GM21423 (cell line): ENCODE results near the gene TRIM14.
"Not testable (repeated sequence)": the region's sequence is repeated elsewhere in the genome, so short reads cannot be mapped to it uniquely, and the experiment has no call there.

Source experiments
- ATAC-seq: cut with Tn5 transposase; IDR thresholded peaks from one replicate; pipeline ENCODE4 v1.9.1; 2021; ENCODE audit warnings: mild to moderate bottlenecking, moderate library complexity; ENCODE audit not compliant: unreplicated experiment

Gene TRIM14

DNA sequence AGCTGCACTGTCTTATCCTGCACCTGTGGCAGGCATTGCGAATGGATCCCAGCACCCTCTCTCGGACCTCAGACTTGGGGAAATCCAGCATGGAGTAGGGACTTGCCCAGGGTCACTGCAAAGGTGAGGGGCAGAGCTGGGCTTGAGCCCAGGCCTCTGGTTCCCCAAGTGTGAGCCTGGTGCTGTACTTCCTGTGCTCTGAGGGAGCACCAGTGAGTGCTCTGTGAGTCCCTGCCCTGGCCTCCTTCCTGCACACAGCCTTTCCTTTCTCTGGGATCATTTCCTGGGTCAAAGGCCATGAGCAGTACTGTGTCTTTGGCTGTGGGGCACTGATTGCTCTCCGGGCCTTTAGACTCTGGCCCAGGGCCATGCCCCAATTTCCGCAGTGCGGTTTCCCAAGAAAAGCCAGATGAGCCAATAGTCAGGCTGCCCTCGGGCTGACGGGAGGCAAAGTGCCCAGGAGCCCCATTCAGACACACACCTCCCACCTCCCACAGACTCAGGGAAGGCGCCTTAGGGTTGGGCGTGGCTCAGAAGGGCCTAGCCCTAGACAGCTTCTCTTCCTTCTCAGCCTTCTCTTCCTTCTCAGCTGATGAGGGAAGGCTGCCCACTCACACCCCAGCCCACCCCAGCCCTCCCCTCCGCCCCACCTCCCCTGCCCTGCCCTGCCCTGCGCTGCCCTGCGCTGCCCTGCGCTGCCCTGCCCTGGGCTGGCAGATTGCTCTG, 23.3 kb upstream of the TRIM14 start:
- ATAC-seq: no peak

GRCh38 chr9:98140503-98140902, 21.5 kb upstream of the TRIM14 start:
- ATAC-seq: no peak

DNA sequence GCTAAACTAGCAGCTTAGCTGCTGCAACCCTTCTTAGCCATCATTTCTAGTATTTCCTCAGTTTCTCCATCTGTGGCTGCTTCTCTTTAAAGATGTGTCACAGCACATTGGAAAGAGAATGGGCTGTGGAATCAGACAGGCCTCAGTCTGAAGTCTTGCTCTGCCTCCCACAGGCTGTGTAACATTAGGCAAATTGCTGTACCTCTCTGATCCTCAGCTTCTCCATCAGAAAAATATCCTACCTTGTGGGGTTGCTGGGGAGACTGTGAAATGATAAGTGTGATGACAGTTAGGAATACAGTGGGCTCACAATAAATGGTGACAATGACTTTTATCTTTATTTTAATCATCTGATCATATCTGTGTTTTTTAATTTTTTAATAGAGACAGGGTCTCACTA, 17.5 kb upstream of the TRIM14 start:
- ATAC-seq: no peak

DNA sequence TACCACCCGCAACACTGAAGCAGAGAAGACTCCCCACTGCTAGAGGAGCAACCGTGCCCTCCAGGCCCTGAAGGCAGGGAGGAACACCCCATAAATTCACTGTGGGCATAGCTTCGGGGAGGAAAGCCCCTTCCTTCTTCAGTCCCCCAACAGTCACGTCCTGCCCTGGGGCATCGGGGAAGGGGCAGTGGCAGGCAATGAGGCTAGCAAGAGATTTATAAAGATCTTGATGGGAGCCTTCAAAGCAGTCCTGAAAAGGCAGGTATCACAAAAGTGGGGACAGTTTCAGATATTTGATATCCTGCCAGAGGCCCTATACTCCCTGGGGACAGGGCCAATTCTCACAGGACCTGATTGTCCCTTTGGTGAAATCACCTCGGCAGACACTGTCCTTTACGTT, 16.9 kb upstream of the TRIM14 start:
- no peak for ATAC-seq

DNA sequence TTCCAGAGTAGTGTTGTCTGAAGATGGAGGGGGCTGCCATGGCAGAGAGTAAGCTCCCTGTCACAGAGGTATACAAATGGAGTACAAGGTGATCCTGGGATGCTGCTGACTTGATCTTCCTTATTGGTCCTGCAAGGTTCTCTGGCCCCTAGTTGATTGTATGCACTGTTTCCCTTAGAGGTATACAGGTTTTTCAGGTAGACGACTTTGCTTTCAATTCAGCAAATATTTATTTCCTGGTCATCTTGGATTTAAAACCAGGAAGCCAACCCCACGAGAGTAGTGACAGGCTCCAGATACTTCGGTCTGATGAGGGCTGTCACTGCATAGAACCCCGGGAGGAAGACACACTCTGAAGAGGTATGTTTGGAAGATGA, 16.5 kb upstream of the TRIM14 start:
- no peak for ATAC-seq

DNA sequence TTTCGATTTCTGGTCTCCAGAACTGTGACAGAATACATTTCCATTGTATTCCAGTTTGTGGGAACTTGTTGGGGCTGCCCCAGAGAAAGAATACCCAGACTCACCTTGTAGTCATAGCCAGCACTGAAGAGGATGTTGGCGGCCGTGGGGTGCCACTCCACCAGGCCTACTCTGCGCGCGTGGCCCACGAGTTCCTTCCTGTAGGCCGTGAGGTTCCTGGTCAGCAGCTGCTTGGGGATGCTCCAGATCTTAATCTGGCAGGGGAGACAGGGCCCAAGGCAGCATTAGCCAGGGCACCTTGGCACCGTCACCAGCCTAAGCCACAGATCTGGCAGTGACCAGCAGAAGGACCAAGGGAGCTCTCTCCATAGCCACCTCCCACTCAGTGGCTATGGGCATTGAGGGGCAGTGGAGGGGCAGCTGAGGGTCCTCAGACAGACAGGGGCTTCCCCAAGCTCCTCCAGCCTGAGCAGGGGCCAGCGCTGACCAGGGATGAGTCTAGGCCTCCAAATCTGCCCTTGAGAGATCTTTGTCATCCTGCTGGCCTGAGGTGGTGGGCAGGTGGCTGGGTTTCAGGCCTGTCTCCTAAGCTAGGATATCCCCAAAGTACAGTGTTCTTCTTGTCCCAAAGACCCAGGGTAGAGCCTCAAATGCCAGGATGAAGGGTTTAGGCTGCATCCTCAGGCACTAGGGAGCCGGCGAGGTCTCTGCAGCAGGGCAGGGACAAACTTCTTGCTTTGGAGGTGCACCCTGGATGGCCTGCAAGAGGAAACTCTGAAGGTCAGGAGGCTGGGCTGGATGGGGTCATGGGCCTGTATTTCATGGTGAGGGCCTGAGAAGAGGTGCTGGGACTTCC, 15.9 kb upstream of the TRIM14 start:
- ATAC-seq: no peak

GRCh38 chr9:98132806-98133631, 14.0 kb upstream of the TRIM14 start:
- no peak for ATAC-seq

- ATAC-seq: no peak
Observed at GRCh38 chr9:98132158-98132557, 13.1 kb upstream of the TRIM14 start.

DNA sequence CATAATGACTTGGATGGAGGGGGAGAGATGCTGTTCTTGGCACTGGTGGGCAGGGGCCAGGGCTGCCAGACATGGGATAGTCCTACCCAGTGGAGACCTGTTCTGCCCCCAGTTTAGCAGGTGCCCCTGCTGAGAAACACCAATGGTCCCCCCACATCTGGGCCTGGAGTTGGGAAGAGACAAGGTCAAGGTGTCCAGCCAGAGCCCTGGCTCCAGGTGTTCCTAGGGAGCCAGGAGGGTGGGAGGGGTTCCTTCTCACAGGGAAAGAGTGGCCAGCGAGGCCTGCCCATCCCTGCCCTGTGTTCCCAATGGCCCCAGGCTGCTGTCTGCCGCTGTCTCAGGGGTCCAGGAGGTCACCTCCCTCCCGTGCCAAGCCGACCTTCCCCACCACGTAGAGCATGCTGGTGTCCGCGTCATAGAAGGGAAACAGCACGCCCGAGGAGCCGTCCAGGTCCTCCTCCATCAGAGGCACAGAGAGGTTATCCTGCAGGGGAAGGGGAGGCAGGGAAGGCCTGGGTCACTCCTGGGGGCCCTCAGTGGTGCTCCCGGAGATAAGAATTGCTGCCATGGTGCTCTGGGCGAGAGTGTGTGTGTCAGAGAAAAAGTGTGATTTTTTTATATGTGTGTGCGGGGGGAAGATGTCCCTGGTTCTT, 11.7 kb upstream of the TRIM14 start:
- no peak for ATAC-seq

GRCh38 chr9:98130060-98130459, 11.0 kb upstream of the TRIM14 start:
- ATAC-seq: not testable (repeated sequence)

DNA sequence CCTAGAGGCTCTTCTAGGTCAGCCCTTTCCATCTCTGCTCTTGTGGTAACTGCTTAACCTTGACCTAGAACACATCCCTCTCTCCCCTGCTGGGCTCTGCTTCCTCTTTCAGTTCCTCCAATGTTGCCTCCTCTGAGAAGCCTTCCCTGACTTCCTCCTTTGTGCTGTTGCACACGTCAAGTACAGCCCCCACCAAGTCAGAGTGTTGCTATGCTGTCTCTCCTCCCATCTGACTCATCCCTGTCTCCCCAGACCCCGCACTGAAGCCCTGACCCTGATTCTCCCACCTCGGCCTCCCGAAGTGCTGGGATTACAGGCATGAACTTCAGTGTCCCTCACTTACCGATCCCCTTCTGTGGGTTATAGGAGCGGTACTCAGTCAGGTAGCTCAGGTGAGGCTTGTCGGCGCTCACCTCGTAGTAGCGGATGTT, 10.4 kb upstream of the TRIM14 start:
- ATAC-seq: peak; percentile 84

DNA sequence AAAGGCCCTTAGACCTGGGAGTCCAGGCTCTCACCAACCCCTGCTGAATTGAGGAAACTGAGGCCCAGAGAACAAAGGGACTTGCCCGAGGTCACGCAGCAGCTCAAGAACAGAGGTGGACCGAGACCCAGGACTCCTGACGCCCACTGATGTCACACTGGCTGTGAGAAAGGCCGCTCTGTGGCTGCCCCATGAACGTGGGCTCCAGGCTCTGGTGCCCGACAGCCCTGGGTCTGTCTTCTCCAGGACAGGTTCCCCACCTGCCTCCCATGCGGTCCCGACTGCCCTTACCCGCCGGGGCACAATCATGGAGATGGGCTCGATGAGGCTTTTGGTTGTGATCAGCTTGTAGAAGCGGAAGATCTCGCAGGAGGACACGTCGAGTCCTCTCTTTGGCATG, 9.3 kb upstream of the TRIM14 start:
- no peak for ATAC-seq

- no peak for ATAC-seq
Observed at GRCh38 chr9:98127226-98127625, 8.2 kb upstream of the TRIM14 start.

DNA sequence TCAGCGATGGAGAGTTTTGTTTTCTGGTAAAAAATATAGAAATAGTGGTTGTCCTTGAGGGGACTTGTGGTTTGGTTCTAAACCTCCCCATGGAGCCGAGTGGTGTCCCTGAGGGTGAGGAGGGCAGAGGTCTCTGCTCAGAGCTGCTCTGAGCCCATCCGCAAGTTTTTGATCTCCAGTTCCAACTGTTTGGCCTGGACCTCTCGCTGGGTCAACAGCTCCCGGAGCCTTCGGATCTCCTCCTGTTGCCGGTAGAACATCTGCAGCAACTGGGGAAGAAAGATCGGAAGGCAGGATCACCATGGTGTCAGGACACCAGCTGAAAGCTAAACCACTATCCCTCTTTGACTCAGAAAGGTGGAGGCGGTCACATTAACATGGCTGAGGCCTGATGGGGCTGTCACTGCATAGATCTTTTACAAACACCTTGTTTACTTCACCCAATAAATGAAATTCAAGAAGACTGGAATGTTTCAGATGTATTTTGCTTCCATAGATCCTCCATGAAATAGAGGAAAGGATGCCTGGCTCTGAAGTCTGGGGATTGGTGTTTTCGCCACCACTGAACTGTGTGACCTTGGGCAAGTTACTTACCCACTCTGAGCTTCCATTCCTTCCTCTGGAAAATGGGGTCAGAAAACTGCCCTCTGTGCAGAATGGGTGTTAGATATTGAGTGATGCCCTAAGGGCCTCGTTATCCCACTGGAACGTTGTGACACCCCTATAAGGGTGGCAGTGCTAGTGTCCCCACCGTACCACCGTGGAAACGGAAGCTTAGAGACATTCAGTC, 5.8 kb upstream of the TRIM14 start:
- no peak for ATAC-seq

DNA sequence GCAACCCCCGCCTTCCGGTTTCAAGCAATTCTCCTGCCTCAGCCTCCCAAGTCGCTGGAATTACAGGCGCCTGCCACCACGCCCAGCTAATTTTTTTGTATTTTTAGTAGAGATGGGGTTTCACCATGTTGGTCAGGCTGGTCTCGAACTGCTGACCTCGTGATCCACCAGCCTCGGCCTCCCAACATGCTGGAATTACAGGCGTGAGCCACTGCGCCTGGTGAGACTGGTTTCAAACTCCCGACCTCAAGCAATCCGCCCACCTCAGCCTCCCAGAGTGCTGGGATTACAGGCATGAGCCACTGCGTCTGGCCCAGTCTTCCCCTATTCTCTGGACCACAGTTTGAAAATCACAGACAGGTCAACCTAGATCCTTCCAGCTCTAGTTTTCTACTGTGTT, 5.1 kb upstream of the TRIM14 start:
- ATAC-seq: not testable (repeated sequence)

DNA sequence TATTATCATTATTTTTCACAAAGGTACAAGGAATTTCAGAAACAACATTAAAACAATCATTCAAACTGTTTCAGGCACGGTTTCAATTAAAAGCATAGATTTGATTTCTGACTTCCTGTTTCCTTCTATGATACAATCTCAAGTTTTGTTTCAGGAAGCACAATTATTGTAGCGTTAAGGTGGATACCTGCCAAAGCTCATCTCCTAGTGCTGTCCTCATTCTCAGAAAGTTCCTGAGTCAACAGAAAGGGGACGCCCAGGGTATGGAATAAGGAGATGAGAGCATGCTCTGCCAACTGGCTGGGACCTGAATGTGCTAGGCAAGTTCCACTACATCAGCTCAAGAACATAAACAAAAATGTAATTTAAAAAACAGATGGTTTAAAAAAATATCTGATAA, 2.0 kb upstream of the TRIM14 start:
- ATAC-seq: no peak

- ATAC-seq: no peak
Observed at GRCh38 chr9:98120476-98120875, 1.5 kb upstream of the TRIM14 start.

- ATAC-seq: peak; percentile 58
Observed at GRCh38 chr9:98117984-98118639, 910 bp downstream of the TRIM14 start.

DNA sequence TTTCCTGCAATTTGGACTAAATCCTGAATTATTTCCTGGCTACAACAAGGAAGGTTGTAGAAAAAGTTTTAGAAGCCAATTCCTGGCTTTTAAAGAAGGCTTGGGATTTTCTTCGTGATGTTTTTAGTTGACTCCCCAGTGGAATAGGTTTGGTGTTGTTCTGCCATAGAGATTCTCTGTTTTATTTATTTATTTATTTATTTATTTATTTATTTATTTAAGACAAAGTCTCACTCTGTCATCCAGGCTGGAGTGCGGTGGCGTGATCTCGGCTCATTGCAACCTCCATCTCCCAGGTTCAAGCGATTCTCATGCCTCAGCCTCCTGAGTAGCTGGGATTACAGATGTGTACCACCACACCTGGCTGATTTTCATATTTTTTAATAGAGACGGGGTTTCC, 1.9 kb downstream of the TRIM14 start:
- not testable (repeated sequence) for ATAC-seq

GRCh38 chr9:98109052-98109451, 10.0 kb downstream of the TRIM14 start:
- ATAC-seq: no peak
